Lung (tissue), 12 donors: ENCODE measurements around the gene KCNH8. TPM values are rescaled to one million over a fixed set of nuclear protein-coding genes. Genes with fewer than 3 reads are reported as not detected.
"Not testable (repeated sequence)": the region's sequence is repeated elsewhere in the genome, so short reads cannot be mapped to it uniquely, and the experiment has no call there.

Experiments
- ATAC-seq: fragments of 200-7000 bp; cut with Tn5 transposase; one replicate; pipeline ENCODE4 v1.9.1; 2020; ENCODE audit warnings: moderate number of reproducible peaks; ENCODE audit not compliant: insufficient read depth, low FRiP score
- DNase-seq, 3 donors: peaks; one replicate each; pipeline ENCODE4 v3.0.0-alpha.2; 2013 to 2017
- H3K27ac ChIP-seq, 2 donors: one replicate each; pipeline ENCODE4 v1.5.1; 2013; ENCODE audit warnings: mild to moderate bottlenecking in 2 of 2, moderate library complexity in 2 of 2, control low read depth in 1 of 2, inconsistent platforms in 1 of 2, low read depth in 1 of 2, low read length in 1 of 2
- H3K27me3 ChIP-seq, 3 donors: one replicate each; pipeline ENCODE4 v1.5.1; 2013; ENCODE audit warnings: low read length in 2 of 3; ENCODE audit not compliant: control insufficient read depth in 3 of 3, insufficient read depth in 3 of 3
- H3K36me3 ChIP-seq, 4 donors: one replicate each; pipeline ENCODE4 v1.5.1; 2013; ENCODE audit warnings: low read length in 4 of 4, mild to moderate bottlenecking in 1 of 4, moderate library complexity in 1 of 4; ENCODE audit not compliant: control insufficient read depth in 4 of 4, insufficient read depth in 4 of 4
- H3K4me1 ChIP-seq, 5 donors: one replicate each; pipeline ENCODE4 v1.5.1; 2013; ENCODE audit warnings: low read length in 5 of 5, mild to moderate bottlenecking in 2 of 5, moderate library complexity in 1 of 5; ENCODE audit not compliant: control insufficient read depth in 5 of 5, insufficient read depth in 5 of 5
- H3K4me3 ChIP-seq: one replicate; pipeline ENCODE4 v1.5.1; 2013; ENCODE audit warnings: mild to moderate bottlenecking, control low read depth, moderate library complexity
- H3K9ac ChIP-seq, 2 donors: one replicate each; pipeline ENCODE4 v1.5.1; 2013; ENCODE audit warnings: low read length in 2 of 2, control low read depth in 1 of 2; ENCODE audit not compliant: insufficient read depth in 1 of 2
- H3K9me3 ChIP-seq, 4 donors: one replicate each; pipeline ENCODE4 v1.5.1; 2013; ENCODE audit warnings: low read length in 3 of 4, mild to moderate bottlenecking in 1 of 4, moderate library complexity in 1 of 4; ENCODE audit not compliant: control insufficient read depth in 4 of 4, insufficient read depth in 3 of 4
- WGBS, 2 donors: extraction: QIAGEN DNeasy Blood & Tissue Kit; methylation state at CpG; one replicate each; pipeline ENCODE4 v1.1.7; 2013; 5-methylcytosine and 5-hydroxymethylcytosine counted together
- polyA plus RNA-seq, 2 donors: library from polyadenylated mRNA; stranded (reverse); fragments of 200-250 nt; gene quantifications; one replicate each; pipeline ENCODE4 v1.2.1, GENCODE V29; 2013
- total RNA-seq, 2 donors: library from RNA; depleted of rRNA in 1 of 2; stranded (reverse); fragments of >200 nt in 1 of 2; gene quantifications; one replicate each; pipeline ENCODE4 v1.2.1, GENCODE V29; 2014 to 2021
- TF ChIP-seq, protein P1 (sequence below): IDR thresholded peaks from 2 replicates; pipeline ENCODE4 v1.5.1; 2012; ENCODE audit warnings: mild to moderate bottlenecking; ENCODE audit errors: control extremely low read depth, extremely low read depth
- donor health status: control.
- donor health status: control.
- donor health status: Bipolar disorder and iron deficiency.
- donor health status: healthy.
- donor health status: DM: yes; HTN: yes; CAD: no.

Gene KCNH8
- total and polyA plus RNA-seq, 4 donors = 0.06 to 0.94 (median 0.15) TPM

DNA sequence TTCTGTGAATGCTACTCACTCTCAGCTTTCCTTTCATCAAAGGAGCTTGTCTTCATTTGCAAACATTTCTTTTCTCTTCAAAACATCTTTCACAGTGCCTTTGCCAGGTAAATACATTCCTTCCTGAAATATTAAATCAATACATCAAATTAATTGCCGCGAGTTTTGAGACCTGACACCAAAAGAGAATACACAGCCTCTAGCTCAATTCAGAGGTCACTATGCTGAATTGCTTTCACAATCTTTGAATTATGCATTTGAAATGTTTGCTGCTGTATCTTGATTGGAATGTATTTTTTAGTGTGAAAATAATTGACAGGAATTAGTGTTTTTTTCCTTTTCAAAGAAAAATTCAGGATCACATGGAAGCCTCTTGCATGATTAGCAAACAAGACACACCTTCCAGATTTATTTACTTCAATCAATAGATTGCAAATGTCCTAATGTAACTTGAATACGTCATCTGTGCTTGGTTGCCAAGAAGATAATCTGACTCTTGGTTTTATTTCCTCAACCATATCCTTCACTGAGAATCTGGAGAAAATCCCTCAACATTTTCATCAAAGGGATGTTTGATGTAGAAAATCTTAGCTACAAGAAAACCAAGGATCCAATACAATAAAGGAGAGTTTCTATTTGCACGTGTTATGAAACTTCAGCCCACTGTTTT, 83.6 kb downstream of the KCNH8 start:
- Histone ChIP-seq H3K4me3 (no peak overlapping the region), H3K27ac (no peak overlapping the region), H3K9ac (no peak overlapping the region), H3K4me1 (no peaks in the 10 kb centered on the region), H3K27me3 (no peaks in the 10 kb centered on the region), H3K36me3 (no peaks in the 10 kb centered on the region), H3K9me3 (no peaks in the 10 kb centered on the region)
- TF ChIP-seq, protein P1, sequence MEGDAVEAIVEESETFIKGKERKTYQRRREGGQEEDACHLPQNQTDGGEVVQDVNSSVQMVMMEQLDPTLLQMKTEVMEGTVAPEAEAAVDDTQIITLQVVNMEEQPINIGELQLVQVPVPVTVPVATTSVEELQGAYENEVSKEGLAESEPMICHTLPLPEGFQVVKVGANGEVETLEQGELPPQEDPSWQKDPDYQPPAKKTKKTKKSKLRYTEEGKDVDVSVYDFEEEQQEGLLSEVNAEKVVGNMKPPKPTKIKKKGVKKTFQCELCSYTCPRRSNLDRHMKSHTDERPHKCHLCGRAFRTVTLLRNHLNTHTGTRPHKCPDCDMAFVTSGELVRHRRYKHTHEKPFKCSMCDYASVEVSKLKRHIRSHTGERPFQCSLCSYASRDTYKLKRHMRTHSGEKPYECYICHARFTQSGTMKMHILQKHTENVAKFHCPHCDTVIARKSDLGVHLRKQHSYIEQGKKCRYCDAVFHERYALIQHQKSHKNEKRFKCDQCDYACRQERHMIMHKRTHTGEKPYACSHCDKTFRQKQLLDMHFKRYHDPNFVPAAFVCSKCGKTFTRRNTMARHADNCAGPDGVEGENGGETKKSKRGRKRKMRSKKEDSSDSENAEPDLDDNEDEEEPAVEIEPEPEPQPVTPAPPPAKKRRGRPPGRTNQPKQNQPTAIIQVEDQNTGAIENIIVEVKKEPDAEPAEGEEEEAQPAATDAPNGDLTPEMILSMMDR = no peak
- 89 to 90% methylated on average over 4 of the region's 4 CpGs for WGBS, 2 donors
- ATAC-seq (no peak), DNase-seq (no peak)

DNA sequence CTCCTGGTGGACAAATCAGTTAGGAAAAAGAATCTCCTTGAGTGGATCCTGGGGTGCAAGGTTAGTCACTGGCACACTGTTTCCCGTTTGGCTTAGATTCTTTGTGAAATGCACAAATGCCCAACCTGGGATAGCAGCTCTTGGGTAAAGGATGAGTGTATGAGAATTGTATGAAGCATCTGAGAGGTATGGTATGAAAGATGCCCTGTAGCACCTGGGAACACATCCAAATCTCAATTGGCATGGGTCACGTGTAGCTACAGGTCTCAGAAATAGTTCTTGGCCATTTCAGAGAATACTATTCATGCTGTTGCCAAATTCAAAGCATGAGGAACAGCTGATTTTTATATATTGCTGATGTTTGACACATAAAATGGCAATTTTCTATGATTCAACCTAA, 84.3 kb downstream of the KCNH8 start:
- Histone ChIP-seq H3K4me1 (no peaks in the 10 kb centered on the region), H3K27me3 (no peaks in the 10 kb centered on the region), H3K27ac (no peak overlapping the region), H3K36me3 (no peaks in the 10 kb centered on the region), H3K9me3 (no peaks in the 10 kb centered on the region), H3K9ac (no peak overlapping the region), H3K4me3 (no peak overlapping the region)
- WGBS, 2 donors = 60 to 77% methylated on average over 2 of the region's 2 CpGs
- TF ChIP-seq, protein P1 = no peak
- DNase-seq = no peak
- ATAC-seq = no peak

DNA sequence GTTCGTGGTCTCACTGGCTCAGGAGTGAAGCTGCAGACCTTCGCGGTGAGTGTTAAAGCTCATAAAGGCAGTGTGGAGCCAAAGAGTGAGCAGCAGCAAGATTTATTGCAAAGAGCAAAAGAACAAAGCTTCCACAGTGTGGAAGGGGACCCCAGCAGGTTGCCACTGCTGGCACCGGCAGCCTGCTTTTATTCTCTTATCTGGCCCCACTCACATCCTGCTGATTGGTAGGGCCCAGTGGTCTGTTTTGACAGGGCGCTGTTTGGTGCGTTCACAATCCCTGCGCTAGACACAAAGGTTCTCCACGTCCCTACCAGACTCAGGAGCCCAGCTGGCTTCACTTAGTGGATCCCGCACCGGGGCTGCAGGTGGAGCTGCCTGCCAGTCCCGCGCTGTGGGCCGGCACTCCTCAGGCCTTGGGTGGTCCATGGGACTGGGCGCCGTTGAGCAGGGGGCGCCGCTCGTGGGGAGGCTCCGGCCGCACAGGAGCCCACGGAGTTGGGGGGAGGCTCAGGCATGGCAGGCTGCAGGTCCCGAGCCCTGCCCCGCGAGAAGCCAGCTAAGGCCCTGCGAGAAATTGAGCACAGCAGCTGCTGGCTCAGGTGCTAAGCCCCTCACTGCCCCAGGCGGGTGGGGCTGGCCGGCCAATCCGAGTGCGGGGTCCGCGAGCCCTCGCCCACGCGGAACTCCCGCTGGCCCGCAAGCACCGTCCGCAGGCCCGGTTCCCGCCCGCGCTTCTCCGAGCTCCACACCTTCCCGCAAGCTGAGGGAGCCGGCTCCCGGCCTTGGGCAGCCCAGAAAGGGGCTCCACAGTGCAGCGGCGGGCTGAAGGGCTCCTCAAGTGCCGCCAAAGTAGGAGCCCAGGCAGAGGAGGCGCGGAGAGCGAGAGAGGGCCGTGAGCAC, 85.8 kb downstream of the KCNH8 start:
- not testable (repeated sequence) for H3K9me3 ChIP-seq, H3K36me3 ChIP-seq, H3K4me3 ChIP-seq, H3K27ac ChIP-seq, ATAC-seq, H3K27me3 ChIP-seq, DNase-seq, H3K9ac ChIP-seq, H3K4me1 ChIP-seq
- 85 to 93% methylated on average over 46 to 53 of the region's 53 CpGs for WGBS, 2 donors

DNA sequence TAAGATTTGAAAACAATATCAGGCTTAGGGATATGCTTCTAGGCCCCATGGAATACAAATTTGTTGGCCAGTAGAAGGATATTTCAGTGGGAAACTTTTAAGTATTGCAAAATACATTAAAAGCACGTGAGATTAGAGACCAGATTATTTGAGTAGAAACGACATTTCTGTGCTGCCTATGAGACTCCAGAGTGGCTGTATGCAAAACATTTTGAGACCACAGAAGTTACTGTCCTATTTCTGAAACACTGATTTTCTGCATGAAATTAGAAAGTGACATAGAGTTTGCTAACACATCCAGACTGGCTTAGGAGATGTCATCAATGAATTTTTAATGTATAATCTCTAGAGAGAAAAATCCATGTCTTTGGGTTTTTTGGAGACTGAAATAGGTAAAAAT, 99.8 kb downstream of the KCNH8 start:
- Histone ChIP-seq H3K36me3 (no peaks in the 10 kb centered on the region), H3K4me3 (no peak overlapping the region), H3K9me3 (no peaks in the 10 kb centered on the region), H3K27me3 (no peaks in the 10 kb centered on the region), H3K4me1 (no peaks in the 10 kb centered on the region), H3K27ac (no peak overlapping the region), H3K9ac (no peak overlapping the region)
- WGBS, 2 donors = 65 to 79% methylated on average over 2 of the region's 2 CpGs
- ATAC-seq (no peak), DNase-seq (no peak)
- TF ChIP-seq, protein P1 = no peak
